ENCODE results near the gene TARS3. TPM values are rescaled to one million over a fixed set of nuclear protein-coding genes. Genes with fewer than 3 reads are reported as not detected.
"Not testable (repeated sequence)": the region's sequence is repeated elsewhere in the genome, so short reads cannot be mapped to it uniquely, and the experiment has no call there.

TARS3 gene
- total and polyA plus RNA-seq, 3 experiments from 2014 or later, result 10.0 to 17.7 (median 10.7) TPM

GRCh38 chr15:101633356-101633755 is 90.9 kb downstream of the TARS3 start:
- CTCF ChIA-PET, result interaction anchor here (1.2 kb wide), 1 partner anchor 9 kb away, joined by 4 read pairs; no protein-coding TSS in a partner anchor
- Mint-ChIP-seq H3K9me3 (no peaks in the 10 kb centered on the region), H3K36me3 (peaks cover 0 to 39% (median 8%) of the 10 kb centered on the region in 3 donors), H3K4me1 (no peaks in the 10 kb centered on the region), H3K4me3 (no peak overlapping the region), H3K27me3 (no peaks in the 10 kb centered on the region), H3K27ac (peak overlapping the region in 1 of 8 donors; percentile 86)
- DNase-seq, result no peak
- no peak overlapping the region for H3K27ac ChIP-seq (ENCODE audit: low read depth, low read length)
- H3K4me1 ChIP-seq (ENCODE audit: insufficient read depth, low read length), result no peaks in the 10 kb centered on the region
- POLR2A ChIA-PET, result no interaction called here
- H3K27me3 ChIP-seq (ENCODE audit: insufficient read depth, low read length, poor library complexity, severe bottlenecking), result no peaks in the 10 kb centered on the region
- no peak overlapping the region for H3K4me3 ChIP-seq (ENCODE audit: low read length)
- H3K9me3 ChIP-seq (ENCODE audit: low read length), result no peaks in the 10 kb centered on the region
- H3K36me3 ChIP-seq (ENCODE audit: insufficient read depth, low read length), result no peaks in the 10 kb centered on the region

GRCh38 chr15:101626729-101627128 is 97.5 kb downstream of the TARS3 start:
- Mint-ChIP-seq H3K4me1 (peaks cover 25 to 39% (median 29%) of the 10 kb centered on the region in 3 donors), H3K36me3 (peaks cover 12 to 37% (median 17%) of the 10 kb centered on the region in 3 donors)
- H3K27me3 ChIP-seq (ENCODE audit: insufficient read depth, low read length, poor library complexity, severe bottlenecking); H3K4me1 ChIP-seq (ENCODE audit: insufficient read depth, low read length); H3K9me3 Mint-ChIP-seq; CTCF ChIA-PET; H3K9me3 ChIP-seq (ENCODE audit: low read length); H3K27ac Mint-ChIP-seq; H3K4me3 Mint-ChIP-seq; H3K4me3 ChIP-seq (ENCODE audit: low read length); H3K27ac ChIP-seq (ENCODE audit: low read depth, low read length); H3K27me3 Mint-ChIP-seq; POLR2A ChIA-PET; H3K36me3 ChIP-seq (ENCODE audit: insufficient read depth, low read length); DNase-seq: not testable (repeated sequence)

DNA sequence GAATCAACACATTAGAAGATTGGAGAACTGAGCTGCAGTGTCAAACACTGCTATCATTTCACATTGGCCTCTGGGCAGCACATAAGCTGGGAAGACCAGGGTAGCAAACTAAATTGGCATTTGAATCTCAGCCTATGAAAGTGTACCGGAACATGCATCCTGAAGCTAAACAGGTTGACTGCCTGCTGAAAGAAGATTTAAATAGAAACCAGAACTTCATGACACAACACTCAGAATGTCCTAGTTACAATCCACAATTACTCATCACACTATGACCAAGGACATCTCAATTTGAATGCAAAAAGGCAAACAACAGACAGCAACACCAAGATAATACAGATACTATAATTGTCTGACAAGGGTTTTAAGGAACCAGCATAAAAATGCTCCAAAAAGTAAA is 98.3 kb downstream of the TARS3 start:
- peaks cover 0 to 4% (median 3%) of the 10 kb centered on the region in 5 donors for H3K9me3 Mint-ChIP-seq
- no peaks in the 10 kb centered on the region for H3K36me3 ChIP-seq (ENCODE audit: insufficient read depth, low read length)
- H3K4me3 Mint-ChIP-seq, result no peak overlapping the region
- H3K4me3 ChIP-seq (ENCODE audit: low read length), result no peak overlapping the region
- no peaks in the 10 kb centered on the region for H3K9me3 ChIP-seq (ENCODE audit: low read length)
- no peak overlapping the region for H3K27ac ChIP-seq (ENCODE audit: low read depth, low read length)
- peaks cover 8% of the 10 kb centered on the region for H3K4me1 ChIP-seq (ENCODE audit: insufficient read depth, low read length)
- no peaks in the 10 kb centered on the region for H3K27me3 ChIP-seq (ENCODE audit: insufficient read depth, low read length, poor library complexity, severe bottlenecking)
- peak overlapping the region in 2 of 8 donors; percentile 31 to 34 for H3K27ac Mint-ChIP-seq
- ChIA-PET POLR2A (no interaction called here), CTCF (no interaction called here)
- DNase-seq, result no peak
- H3K36me3 Mint-ChIP-seq, result peaks cover 12 to 43% (median 22%) of the 10 kb centered on the region in 3 donors
- H3K27me3 Mint-ChIP-seq, result no peaks in the 10 kb centered on the region
- peaks cover 25 to 42% (median 31%) of the 10 kb centered on the region in 3 donors for H3K4me1 Mint-ChIP-seq

DNA sequence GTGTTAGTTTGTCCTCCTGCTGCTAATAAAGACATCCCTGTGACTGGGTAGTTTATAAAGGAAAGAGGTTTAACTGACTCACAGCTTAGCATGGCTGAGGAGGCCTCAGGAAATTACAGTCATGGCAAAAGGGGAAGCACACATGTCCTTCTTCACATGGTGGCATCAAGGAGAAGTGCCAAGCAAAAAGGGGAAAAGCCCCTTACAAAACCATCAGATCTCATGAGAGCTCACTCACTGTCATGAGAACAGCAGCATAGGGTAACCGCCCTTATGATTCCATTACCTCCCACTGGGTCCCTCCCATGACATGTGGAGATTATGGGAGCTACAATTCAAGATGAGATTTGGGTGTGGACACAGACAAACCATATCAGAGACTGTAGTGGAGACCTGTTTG is 99.1 kb downstream of the TARS3 start:
- no peak for DNase-seq
- Histone ChIP-seq H3K4me3 (ENCODE audit: low read length) (no peak overlapping the region), H3K27me3 (ENCODE audit: insufficient read depth, low read length, poor library complexity, severe bottlenecking) (no peaks in the 10 kb centered on the region), H3K36me3 (ENCODE audit: insufficient read depth, low read length) (no peaks in the 10 kb centered on the region), H3K9me3 (ENCODE audit: low read length) (no peaks in the 10 kb centered on the region), H3K4me1 (ENCODE audit: insufficient read depth, low read length) (peaks cover 8% of the 10 kb centered on the region), H3K27ac (ENCODE audit: low read depth, low read length) (no peak overlapping the region)
- peaks cover 0 to 4% (median 3%) of the 10 kb centered on the region in 5 donors for H3K9me3 Mint-ChIP-seq
- no peaks in the 10 kb centered on the region for H3K27me3 Mint-ChIP-seq
- H3K4me3 Mint-ChIP-seq, result no peak overlapping the region
- peaks cover 25 to 42% (median 31%) of the 10 kb centered on the region in 3 donors for H3K4me1 Mint-ChIP-seq
- no peak overlapping the region for H3K27ac Mint-ChIP-seq
- H3K36me3 Mint-ChIP-seq, result peaks cover 12 to 50% (median 24%) of the 10 kb centered on the region in 3 donors
- ChIA-PET CTCF (no interaction called here), POLR2A (no interaction called here)

- peak overlapping the region in 1 of 8 donors; percentile 61 for H3K27ac Mint-ChIP-seq
Observed at GRCh38 chr15:101623367-101624304, 100.6 kb downstream of the TARS3 start.

GRCh38 chr15:101621961-101622360 is 102.3 kb downstream of the TARS3 start:
- Mint-ChIP-seq H3K27ac (peak overlapping the region in 3 of 8 donors; percentile 40 to 74 (median 49)), H3K36me3 (peaks cover 12 to 68% (median 24%) of the 10 kb centered on the region in 3 donors), H3K27me3 (no peaks in the 10 kb centered on the region), H3K9me3 (peaks cover 0 to 4% (median 3%) of the 10 kb centered on the region in 5 donors), H3K4me1 (peaks cover 27 to 42% (median 31%) of the 10 kb centered on the region in 3 donors), H3K4me3 (no peak overlapping the region)
- no peaks in the 10 kb centered on the region for H3K36me3 ChIP-seq (ENCODE audit: insufficient read depth, low read length)
- H3K27me3 ChIP-seq (ENCODE audit: insufficient read depth, low read length, poor library complexity, severe bottlenecking), result no peaks in the 10 kb centered on the region
- H3K27ac ChIP-seq (ENCODE audit: low read depth, low read length), result no peak overlapping the region
- H3K4me3 ChIP-seq (ENCODE audit: low read length), result no peak overlapping the region
- ChIA-PET POLR2A (interaction anchor here (0.6 kb wide), 1 partner anchor 322 kb away, joined by 3 read pairs; no protein-coding TSS in a partner anchor), CTCF (no interaction called here)
- no peaks in the 10 kb centered on the region for H3K9me3 ChIP-seq (ENCODE audit: low read length)
- peaks cover 8% of the 10 kb centered on the region for H3K4me1 ChIP-seq (ENCODE audit: insufficient read depth, low read length)
- no peak for DNase-seq

More at GRCh38 chr15:101623367-101624304, 100.6 kb downstream of the TARS3 start:
- Mint-ChIP-seq H3K4me3 (no peak overlapping the region), H3K4me1 (peaks cover 26 to 42% (median 31%) of the 10 kb centered on the region in 3 donors), H3K36me3 (peaks cover 12 to 59% (median 24%) of the 10 kb centered on the region in 3 donors), H3K27me3 (no peaks in the 10 kb centered on the region), H3K9me3 (peaks cover 0 to 4% (median 3%) of the 10 kb centered on the region in 5 donors)
- H3K4me3 ChIP-seq (ENCODE audit: low read length), result no peak overlapping the region
- H3K27ac ChIP-seq (ENCODE audit: low read depth, low read length), result no peak overlapping the region
- DNase-seq, result no peak
- no peaks in the 10 kb centered on the region for H3K9me3 ChIP-seq (ENCODE audit: low read length)
- peaks cover 8% of the 10 kb centered on the region for H3K4me1 ChIP-seq (ENCODE audit: insufficient read depth, low read length)
- no peaks in the 10 kb centered on the region for H3K27me3 ChIP-seq (ENCODE audit: insufficient read depth, low read length, poor library complexity, severe bottlenecking)
- ChIA-PET POLR2A (no interaction called here), CTCF (no interaction called here)
- H3K36me3 ChIP-seq (ENCODE audit: insufficient read depth, low read length), result no peaks in the 10 kb centered on the region

DNA sequence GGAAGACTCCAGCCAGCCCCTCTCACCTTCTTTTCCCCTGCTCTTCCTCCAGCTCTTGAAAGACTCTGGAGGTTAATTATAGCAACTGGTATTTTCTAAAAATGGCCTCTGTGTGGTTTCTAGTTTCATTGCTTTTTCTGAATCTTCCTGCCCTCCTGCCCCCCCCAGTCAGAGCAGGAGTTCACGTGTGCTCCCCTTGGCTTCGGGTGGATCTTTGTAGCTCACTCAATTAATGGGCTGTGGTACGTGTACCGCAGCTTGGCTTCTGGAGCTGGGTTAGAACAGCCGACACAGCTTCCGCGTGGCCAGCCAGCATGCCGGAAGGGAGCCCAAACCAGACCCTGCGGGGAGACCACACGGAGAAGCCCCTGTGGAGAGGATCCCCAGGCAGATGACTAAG is 103.6 kb downstream of the TARS3 start:
- peaks cover 24 to 38% (median 31%) of the 10 kb centered on the region in 3 donors for H3K4me1 Mint-ChIP-seq
- H3K9me3 Mint-ChIP-seq, result peaks cover 0 to 4% (median 3%) of the 10 kb centered on the region in 5 donors
- DNase-seq, result no peak
- no peak overlapping the region for H3K4me3 ChIP-seq (ENCODE audit: low read length)
- H3K36me3 ChIP-seq (ENCODE audit: insufficient read depth, low read length), result no peaks in the 10 kb centered on the region
- no peak overlapping the region for H3K27ac Mint-ChIP-seq
- CTCF ChIA-PET, result no interaction called here
- H3K9me3 ChIP-seq (ENCODE audit: low read length), result no peaks in the 10 kb centered on the region
- no peaks in the 10 kb centered on the region for H3K27me3 ChIP-seq (ENCODE audit: insufficient read depth, low read length, poor library complexity, severe bottlenecking)
- no peak overlapping the region for H3K27ac ChIP-seq (ENCODE audit: low read depth, low read length)
- peaks cover 8% of the 10 kb centered on the region for H3K4me1 ChIP-seq (ENCODE audit: insufficient read depth, low read length)
- POLR2A ChIA-PET, result no interaction called here
- H3K36me3 Mint-ChIP-seq, result peaks cover 7 to 63% (median 20%) of the 10 kb centered on the region in 3 donors
- H3K4me3 Mint-ChIP-seq, result no peak overlapping the region
- H3K27me3 Mint-ChIP-seq, result no peaks in the 10 kb centered on the region

DNA sequence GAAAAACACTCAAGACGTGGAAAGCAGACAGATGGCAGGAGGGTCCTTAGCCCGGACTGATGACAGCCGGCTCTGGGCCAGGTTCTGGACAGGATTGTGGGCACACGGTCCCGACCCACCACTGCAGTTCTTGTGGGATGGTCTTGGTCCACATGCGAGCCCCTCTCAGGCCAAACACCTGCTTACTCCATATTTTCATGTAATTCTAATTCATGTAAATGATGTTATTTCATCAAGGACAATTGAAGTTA is 104.7 kb downstream of the TARS3 start:
- H3K27me3 ChIP-seq (ENCODE audit: insufficient read depth, low read length, poor library complexity, severe bottlenecking), result no peaks in the 10 kb centered on the region
- H3K9me3 ChIP-seq (ENCODE audit: low read length), result no peaks in the 10 kb centered on the region
- Mint-ChIP-seq H3K4me3 (no peak overlapping the region), H3K36me3 (peaks cover 7 to 53% (median 20%) of the 10 kb centered on the region in 3 donors), H3K4me1 (peaks cover 24 to 31% (median 28%) of the 10 kb centered on the region in 3 donors), H3K27me3 (no peaks in the 10 kb centered on the region), H3K27ac (no peak overlapping the region), H3K9me3 (peaks cover 0 to 4% (median 3%) of the 10 kb centered on the region in 5 donors)
- ChIA-PET CTCF (no interaction called here), POLR2A (no interaction called here)
- no peaks in the 10 kb centered on the region for H3K36me3 ChIP-seq (ENCODE audit: insufficient read depth, low read length)
- H3K4me1 ChIP-seq (ENCODE audit: insufficient read depth, low read length), result peaks cover 8% of the 10 kb centered on the region
- H3K27ac ChIP-seq (ENCODE audit: low read depth, low read length), result no peak overlapping the region
- H3K4me3 ChIP-seq (ENCODE audit: low read length), result no peak overlapping the region
- no peak for DNase-seq
